Measurements from ENCODE around the gene LSM4. TPM values are rescaled to one million over a fixed set of nuclear protein-coding genes. Genes with fewer than 3 reads are reported as not detected.

LSM4 gene
- total and polyA plus RNA-seq, 2 of the 4 experiments (the other 2 are of a cell fraction), result 44.8 to 118 TPM

DNA sequence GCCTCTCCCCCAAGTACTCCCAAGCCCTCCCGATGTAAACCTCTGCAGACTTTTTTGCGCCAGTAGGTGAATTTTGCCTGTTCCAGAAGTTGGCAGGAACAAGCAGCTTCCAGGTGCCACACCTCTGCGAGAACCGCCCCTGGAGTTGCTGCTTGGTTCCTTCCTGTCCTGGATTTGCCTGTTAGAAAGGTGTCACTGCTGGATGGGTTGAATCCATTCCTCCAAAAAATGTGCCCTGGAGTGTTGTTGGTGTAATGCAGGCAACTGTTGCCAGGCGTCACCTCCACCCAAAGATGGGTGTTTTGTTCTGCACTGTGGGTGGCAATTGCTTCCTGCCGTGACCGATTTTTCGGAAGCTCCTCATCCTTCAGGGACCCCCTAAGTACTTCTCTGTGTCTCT lies 23.2 kb upstream of the LSM4 start:
- H3K36me3 ChIP-seq (ENCODE audit: control insufficient read depth, insufficient read depth, low read length), result peaks cover 9% of the 10 kb centered on the region; the same call in 1 of the 2 replicates
- no peak overlapping the region for H3K14ac ChIP-seq (replicated peaks; ENCODE audit: low read depth, low read length)
- no peak overlapping the region for H4K91ac ChIP-seq (ENCODE audit: insufficient read depth, low read depth, low read length)
- no peaks in the 10 kb centered on the region for H3K27me3 ChIP-seq (ENCODE audit: control insufficient read depth, insufficient read depth, low read length)
- no peak overlapping the region for H3K4ac ChIP-seq (ENCODE audit: low read depth, low read length)
- H3K23ac ChIP-seq (ENCODE audit: low read depth, low read length), result no peak overlapping the region; the same call in 1 of the 2 replicates
- no peak overlapping the region for H3K9ac ChIP-seq (ENCODE audit: low read depth, low read length)
- DNase-seq (no peak), ATAC-seq (ENCODE audit: low read depth) (no peak)
- TF ChIP-seq SMC3 (IDR thresholded peaks at IDR 0.05; ENCODE audit: low read depth, low read length) (no peak), FOS (IDR thresholded peaks at IDR 0.05; ENCODE audit: low read depth, low read length) (no peak), POLR2A (IDR thresholded peaks at IDR 0.05; ENCODE audit: low read depth, low read length) (no peak), CTCF (conservative IDR thresholded peaks at IDR 0.05; ENCODE audit: low read depth, low read length) (no peak), MXI1 (IDR thresholded peaks at IDR 0.05; ENCODE audit: borderline replicate concordance, low read depth, low read length) (no peak), CHD1 (IDR thresholded peaks at IDR 0.05; ENCODE audit: low read depth, low read length) (no peak), RCOR1 (IDR thresholded peaks at IDR 0.05; ENCODE audit: insufficient replicate concordance, low read length) (no peak)
- H3K79me1 ChIP-seq (ENCODE audit: low read depth in 1 of 2, low read length in 2 of 2), result peaks cover 0 to 11% of the 10 kb centered on the region in 2 experiments; a peak in 3 of 4 replicates
- BruUV-seq (replicated peaks), result no TSS peak
- ChIA-PET CTCF (no interaction called here), POLR2A (ENCODE audit: unreplicated experiment) (no interaction called here)
- H3K9me1 ChIP-seq (ENCODE audit: insufficient read depth, low read length), result no peaks in the 10 kb centered on the region
- no CpG with 5 or more reads among the region's 8 CpGs for WGBS, 2 experiments (ENCODE audit: extremely low coverage in 2 of 2, insufficient read length in 1 of 2)
- no peak overlapping the region for H2BK120ac ChIP-seq (ENCODE audit: low read depth, low read length)
- no peak overlapping the region for H4K5ac ChIP-seq (ENCODE audit: low read depth, low read length)
- H4K20me1 ChIP-seq (ENCODE audit: insufficient read depth, low read length), result peaks cover 4% of the 10 kb centered on the region; the same call in 1 of the 2 replicates
- H3K4me1 ChIP-seq (ENCODE audit: control insufficient read depth, insufficient read depth, low read length), result peaks cover 8% of the 10 kb centered on the region
- no peak overlapping the region for H4K8ac ChIP-seq (ENCODE audit: low read depth in 2 of 2, low read length in 2 of 2)
- in situ Hi-C loops (cut with MboI; ENCODE audit: low sequenced_read_pairs), result no loop called here
- H3K4me2 ChIP-seq (ENCODE audit: low read depth, low read length), result no peak overlapping the region
- dilution Hi-C loops (cut with HindIII; ENCODE audit: low sequenced_read_pairs, unreplicated experiment), result no loop called here
- H2AK9ac ChIP-seq (replicated peaks; ENCODE audit: low read depth, low read length, poor library complexity), result no peak overlapping the region
- no peak overlapping the region for H2AK5ac ChIP-seq (ENCODE audit: low read depth, low read length)
- H3K27ac ChIP-seq (ENCODE audit: insufficient read depth, low read length), result no peak overlapping the region
- H3K56ac ChIP-seq (ENCODE audit: extremely low read depth, insufficient read depth, low read length), result no peak overlapping the region
- intact Hi-C loops (cut with micrococcal nuclease), result no loop called here
- no peak overlapping the region for H3K18ac ChIP-seq (ENCODE audit: low read depth, low read length)
- H3K4me3 ChIP-seq (ENCODE audit: insufficient read depth, low read depth, low read length), result no peak overlapping the region
- H2BK20ac ChIP-seq (ENCODE audit: low read depth, low read length), result no peak overlapping the region
- H2AFZ ChIP-seq (replicated peaks; ENCODE audit: low read length, poor library complexity), result no peak overlapping the region
- H3K9me3 ChIP-seq (ENCODE audit: control insufficient read depth, insufficient read depth, low read length), result no peaks in the 10 kb centered on the region
- no peak overlapping the region for H2BK5ac ChIP-seq (ENCODE audit: low read depth, low read length, poor library complexity, severe bottlenecking)
- H2BK15ac ChIP-seq (ENCODE audit: low read depth, low read length), result no peak overlapping the region

Measured in IMR-90 (cell line).